ENCODE results near the gene CNKSR2. TPM values are rescaled to one million over a fixed set of nuclear protein-coding genes. Genes with fewer than 3 reads are reported as not detected.

CNKSR2 gene
- total RNA-seq, 4 donors from 2014 or later = 0.73 to 1.6 (median 1.1) TPM

DNA sequence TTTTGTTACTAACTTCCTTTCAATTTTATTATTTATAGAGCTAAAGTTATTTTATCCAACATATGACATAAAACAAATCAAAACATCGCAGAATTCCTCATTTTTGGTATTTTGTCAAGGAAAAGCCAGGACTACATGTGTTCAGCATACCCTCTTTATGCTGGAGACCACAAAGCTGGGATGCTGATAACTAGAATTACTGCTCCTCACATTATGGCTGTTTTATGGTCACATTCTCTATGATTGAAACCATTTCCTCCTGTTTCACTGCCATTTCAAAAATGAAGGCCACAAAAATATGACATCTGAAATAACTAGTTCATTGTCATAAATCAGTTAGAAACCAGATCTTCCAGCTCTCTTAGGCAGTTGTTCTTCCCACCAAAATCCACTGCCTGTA is 242.2 kb downstream of the CNKSR2 start:
- no peak for DNase-seq (ENCODE audit: low spot score in 2 of 2)
- 37% methylated on average over 1 of the region's 1 CpG for WGBS
- no peak for TF ChIP-seq POLR2A (IDR thresholded peaks at IDR 0.05)
- no peak for TF ChIP-seq EP300 (IDR thresholded peaks at IDR 0.05)
- TF ChIP-seq, protein P1, sequence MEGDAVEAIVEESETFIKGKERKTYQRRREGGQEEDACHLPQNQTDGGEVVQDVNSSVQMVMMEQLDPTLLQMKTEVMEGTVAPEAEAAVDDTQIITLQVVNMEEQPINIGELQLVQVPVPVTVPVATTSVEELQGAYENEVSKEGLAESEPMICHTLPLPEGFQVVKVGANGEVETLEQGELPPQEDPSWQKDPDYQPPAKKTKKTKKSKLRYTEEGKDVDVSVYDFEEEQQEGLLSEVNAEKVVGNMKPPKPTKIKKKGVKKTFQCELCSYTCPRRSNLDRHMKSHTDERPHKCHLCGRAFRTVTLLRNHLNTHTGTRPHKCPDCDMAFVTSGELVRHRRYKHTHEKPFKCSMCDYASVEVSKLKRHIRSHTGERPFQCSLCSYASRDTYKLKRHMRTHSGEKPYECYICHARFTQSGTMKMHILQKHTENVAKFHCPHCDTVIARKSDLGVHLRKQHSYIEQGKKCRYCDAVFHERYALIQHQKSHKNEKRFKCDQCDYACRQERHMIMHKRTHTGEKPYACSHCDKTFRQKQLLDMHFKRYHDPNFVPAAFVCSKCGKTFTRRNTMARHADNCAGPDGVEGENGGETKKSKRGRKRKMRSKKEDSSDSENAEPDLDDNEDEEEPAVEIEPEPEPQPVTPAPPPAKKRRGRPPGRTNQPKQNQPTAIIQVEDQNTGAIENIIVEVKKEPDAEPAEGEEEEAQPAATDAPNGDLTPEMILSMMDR (IDR thresholded peaks at IDR 0.05) = no peak
- no peak for TF ChIP-seq POLR2AphosphoS5 (IDR thresholded peaks at IDR 0.05)
- Histone ChIP-seq H3K36me3 (no peaks in the 10 kb centered on the region), H3K4me3 (no peak overlapping the region), H3K9me3 (no peaks in the 10 kb centered on the region), H3K27ac (no peak overlapping the region), H3K27me3 (no peaks in the 10 kb centered on the region), H3K4me1 (no peaks in the 10 kb centered on the region)

DNA sequence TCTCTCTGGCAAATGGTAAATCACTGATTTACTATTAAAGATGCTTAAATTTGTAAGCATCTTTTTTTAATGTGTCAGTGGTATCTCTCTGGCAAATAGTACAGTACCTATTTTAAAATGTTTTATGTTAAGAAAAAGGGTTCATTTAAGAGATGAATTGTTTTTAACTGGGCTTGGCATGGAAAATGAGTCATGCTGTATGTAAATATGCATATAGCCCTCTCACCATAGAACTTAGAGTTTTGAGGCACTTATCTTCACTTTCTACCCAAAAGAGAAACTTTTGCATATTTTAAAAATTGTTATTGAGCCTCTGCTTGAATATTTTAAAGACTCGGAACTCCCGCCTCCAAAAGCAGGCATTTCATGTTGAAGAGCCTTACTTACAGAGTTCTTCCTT is 246.0 kb downstream of the CNKSR2 start:
- no peak overlapping the region for H3K4me3 ChIP-seq
- H3K4me1 ChIP-seq = no peaks in the 10 kb centered on the region
- no peak for DNase-seq (ENCODE audit: low spot score in 2 of 2)
- 95% methylated on average over 2 of the region's 2 CpGs for WGBS
- no peak overlapping the region for H3K27ac ChIP-seq
- TF ChIP-seq, protein P1 (IDR thresholded peaks at IDR 0.05) = no peak
- TF ChIP-seq POLR2AphosphoS5 (IDR thresholded peaks at IDR 0.05) (no peak), POLR2A (IDR thresholded peaks at IDR 0.05) (no peak), EP300 (IDR thresholded peaks at IDR 0.05) (no peak)
- H3K27me3 ChIP-seq = no peaks in the 10 kb centered on the region
- H3K9me3 ChIP-seq = no peaks in the 10 kb centered on the region
- H3K36me3 ChIP-seq = no peaks in the 10 kb centered on the region

DNA sequence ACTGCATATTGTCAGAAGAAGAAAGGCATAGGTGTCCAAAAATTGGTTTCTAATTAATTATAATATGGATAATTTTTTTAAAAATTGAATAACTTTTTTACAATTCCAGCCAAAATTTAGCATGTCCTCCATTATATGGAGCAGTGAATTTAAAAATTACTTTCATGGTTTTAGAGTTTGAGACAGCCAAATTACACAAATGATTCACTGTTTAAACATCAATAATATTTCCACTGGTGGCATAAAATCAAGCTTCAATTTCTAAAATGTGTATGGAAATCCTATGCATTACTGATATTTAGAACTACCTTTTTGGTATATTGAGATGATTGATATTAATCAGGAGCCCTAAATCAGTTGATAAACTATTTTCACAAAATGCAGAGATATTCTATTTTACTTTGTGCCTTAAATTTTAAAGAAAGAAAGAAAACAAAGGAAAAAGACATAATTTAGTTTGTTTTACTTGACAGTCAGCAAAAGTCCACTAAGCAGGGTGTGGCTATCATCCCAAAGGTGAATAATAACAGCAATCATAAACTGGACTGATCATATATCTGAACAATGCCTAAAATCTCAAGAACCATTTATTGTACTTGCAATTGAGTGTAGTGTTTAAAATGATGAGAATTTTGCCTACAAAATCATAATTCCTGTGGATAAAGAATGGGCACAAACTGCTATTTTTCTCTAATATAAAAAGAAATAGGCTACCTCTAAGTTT is 249.7 kb downstream of the CNKSR2 start:
- no peak overlapping the region for H3K4me3 ChIP-seq
- no peaks in the 10 kb centered on the region for H3K9me3 ChIP-seq
- H3K4me1 ChIP-seq = no peaks in the 10 kb centered on the region
- H3K36me3 ChIP-seq = no peaks in the 10 kb centered on the region
- H3K27me3 ChIP-seq = no peaks in the 10 kb centered on the region
- TF ChIP-seq POLR2AphosphoS5 (IDR thresholded peaks at IDR 0.05) (no peak), EP300 (IDR thresholded peaks at IDR 0.05) (no peak), POLR2A (IDR thresholded peaks at IDR 0.05) (no peak)
- TF ChIP-seq, protein P1 (IDR thresholded peaks at IDR 0.05) = no peak
- DNase-seq (ENCODE audit: low spot score in 2 of 2) = no peak
- no peak overlapping the region for H3K27ac ChIP-seq

DNA sequence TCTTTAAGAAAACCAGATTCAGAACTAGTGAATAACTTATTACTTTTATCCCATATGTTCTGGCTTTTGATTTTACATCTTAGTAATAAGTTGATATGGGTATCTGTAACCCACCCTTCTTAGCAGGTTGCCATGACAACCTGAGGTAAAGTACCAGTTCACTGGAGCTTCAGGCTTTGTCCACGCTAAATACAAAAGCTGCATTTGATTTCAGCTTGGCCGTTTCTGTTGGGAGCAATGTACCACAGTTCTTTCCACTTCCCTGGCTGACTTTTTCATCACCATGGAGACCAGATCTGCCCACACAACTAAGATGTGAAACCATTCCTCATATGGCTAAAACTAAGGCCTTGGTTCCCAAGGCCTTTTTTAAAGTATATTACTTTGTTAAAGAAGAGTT is 257.8 kb downstream of the CNKSR2 start:
- no peaks in the 10 kb centered on the region for H3K9me3 ChIP-seq
- DNase-seq (ENCODE audit: low spot score in 2 of 2) = no peak
- no peaks in the 10 kb centered on the region for H3K4me1 ChIP-seq
- TF ChIP-seq POLR2A (IDR thresholded peaks at IDR 0.05) (no peak), POLR2AphosphoS5 (IDR thresholded peaks at IDR 0.05) (no peak), EP300 (IDR thresholded peaks at IDR 0.05) (no peak)
- TF ChIP-seq, protein P1 (IDR thresholded peaks at IDR 0.05) = no peak
- no peak overlapping the region for H3K27ac ChIP-seq
- 47% methylated on average over 2 of the region's 2 CpGs for WGBS
- H3K27me3 ChIP-seq = no peaks in the 10 kb centered on the region
- no peaks in the 10 kb centered on the region for H3K36me3 ChIP-seq
- no peak overlapping the region for H3K4me3 ChIP-seq

DNA sequence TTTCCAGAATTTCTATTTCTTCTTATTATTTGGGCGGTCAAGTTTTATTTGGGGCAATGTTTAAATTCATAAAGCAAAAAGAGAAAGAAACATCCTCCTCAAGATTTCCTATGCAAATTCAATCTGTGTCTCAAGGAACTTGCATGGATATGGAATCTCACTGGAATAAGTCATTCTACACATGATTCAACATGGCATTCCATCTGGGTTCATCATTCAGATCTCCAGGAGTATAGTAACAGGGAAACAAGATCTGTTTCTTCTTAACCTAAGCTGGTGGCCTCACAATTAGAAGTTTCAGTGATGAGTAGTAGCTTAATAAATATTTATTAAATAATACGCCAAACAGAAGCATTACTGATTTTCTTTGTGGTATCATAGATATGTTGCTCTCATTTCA is 264.1 kb downstream of the CNKSR2 start:
- no peak for DNase-seq (ENCODE audit: low spot score in 2 of 2)
- Histone ChIP-seq H3K36me3 (no peaks in the 10 kb centered on the region), H3K4me1 (no peaks in the 10 kb centered on the region), H3K9me3 (no peaks in the 10 kb centered on the region), H3K27me3 (no peaks in the 10 kb centered on the region), H3K4me3 (no peak overlapping the region), H3K27ac (no peak overlapping the region)
- whole genome bisulfite sequencing = 85% methylated on average over 2 of the region's 2 CpGs
- TF ChIP-seq, protein P1 (IDR thresholded peaks at IDR 0.05) = no peak
- no peak for TF ChIP-seq EP300 (IDR thresholded peaks at IDR 0.05)
- no peak for TF ChIP-seq POLR2AphosphoS5 (IDR thresholded peaks at IDR 0.05)
- no peak for TF ChIP-seq POLR2A (IDR thresholded peaks at IDR 0.05)
